GM12878 (cell line): ENCODE data around the gene HERC2. TPM values are rescaled to one million over a fixed set of nuclear protein-coding genes. Genes with fewer than 3 reads are reported as not detected.

ENCODE experiments used
- ATAC-seq: fragments of 200-7000 bp; cut with Tn5 transposase; 3 replicates; pipeline ENCODE4 v1.9.1; 2020; ENCODE audit warnings: mild to moderate bottlenecking, moderate library complexity
- BruUV-seq: library from RNA; stranded (reverse); fragments of 400-500 nt; replicated peaks from 2 replicates; lab custom pipeline; 2021; lab: Mats Ljungman, UMichigan
- CTCF ChIA-PET: fragments of 300-600 bp; sonication (Branson Sonifier 250); formaldehyde crosslinking; extraction: SDS; loops from one replicate; lab custom pipeline; 2021; ENCODE audit warnings: inconsistent platforms; lab: Yijun Ruan, JAX
- POLR2A ChIA-PET: fragments of 350-600 bp; formaldehyde crosslinking; extraction: SDS; loops from one replicate; lab custom pipeline; 2021; ENCODE audit warnings: inconsistent platforms; lab: Charles Lee
- RAD21 ChIA-PET: fragments of 300-600 bp; sonication (Branson Sonifier 250); formaldehyde crosslinking; loops from one replicate; lab custom pipeline; 2023; ENCODE audit warnings: antibody characterized with exemption; ENCODE audit not compliant: unreplicated experiment; lab: Charles Lee
- SMC1A ChIA-PET: fragments of 300-600 bp; sonication (Branson Sonifier 250); formaldehyde crosslinking; loops from one replicate; lab custom pipeline; 2023; ENCODE audit not compliant: unreplicated experiment, uncharacterized antibody; lab: Charles Lee
- DNase-seq: peaks from one replicate; pipeline ENCODE4 v3.0.0-alpha.2; 2011; ENCODE audit warnings: low read depth, low spot score
- FAIRE-seq: peaks from 3 replicates; lab custom pipeline; 2011; peaks lifted over from hg19 to GRCh38; lab: Jason Lieb, UNC
- H2AFZ ChIP-seq: 2 replicates; pipeline ENCODE4 v1.6.0; 2011; ENCODE audit warnings: low read depth, low read length, control low read depth; ENCODE audit not compliant: control insufficient read depth
- H3K27ac ChIP-seq: 2 replicates; pipeline ENCODE4 v1.5.1; 2011; ENCODE audit warnings: control low read depth; ENCODE audit not compliant: control insufficient read depth, insufficient read depth
- H3K27me3 ChIP-seq, 2 experiments: replicated peaks in 1 of 2; 2 replicates each; pipeline versions ENCODE4 v1.6.0 to v1.6.1; 2011; ENCODE audit warnings: low read length in 1 of 2; ENCODE audit not compliant: control insufficient read depth in 2 of 2, insufficient read depth in 2 of 2
- H3K36me3 ChIP-seq, 2 experiments: 2 replicates each; pipeline ENCODE4 v1.5.1; 2011; ENCODE audit warnings: low read length in 1 of 2; ENCODE audit not compliant: control insufficient read depth in 2 of 2, insufficient read depth in 2 of 2
- H3K4me1 ChIP-seq: 2 replicates; pipeline ENCODE4 v1.6.1; 2011; ENCODE audit warnings: mild to moderate bottlenecking, low read length, moderate library complexity, mixed read lengths; ENCODE audit not compliant: control insufficient read depth, insufficient read depth
- H3K4me2 ChIP-seq: 2 replicates; pipeline ENCODE4 v1.6.0; 2011; ENCODE audit warnings: control low read depth; ENCODE audit not compliant: control insufficient read depth, insufficient read depth
- H3K4me3 ChIP-seq: fragments of 200-600 bp; sonication (generic); 2 replicates; pipeline ENCODE4 v1.5.1; 2016
- H3K79me2 ChIP-seq: 2 replicates; pipeline ENCODE4 v1.6.0; 2011; ENCODE audit warnings: low read length; ENCODE audit not compliant: control insufficient read depth, insufficient read depth
- H3K9ac ChIP-seq: 2 replicates; pipeline ENCODE4 v1.8.0; 2011; ENCODE audit warnings: low read length, control low read depth, mixed read lengths; ENCODE audit not compliant: control insufficient read depth, insufficient read depth
- H3K9me3 ChIP-seq: replicated peaks from 3 replicates; pipeline ENCODE4 v1.5.1; 2011; ENCODE audit warnings: mild to moderate bottlenecking, low read length; ENCODE audit not compliant: control insufficient read depth, insufficient read depth
- H4K20me1 ChIP-seq: 2 replicates; pipeline ENCODE4 v1.6.0; 2011; ENCODE audit not compliant: control insufficient read depth, insufficient read depth
- BHLHE40 ChIP-seq, 2 experiments: fragments of 450-650 bp in 1 of 2; IDR thresholded peaks; 2 replicates each; pipeline ENCODE4 v1.6.1; 2011 to 2017; ENCODE audit warnings: low read depth in 2 of 2, borderline replicate concordance in 1 of 2, improper control_type of control experiment in 1 of 2, low read length in 1 of 2, mild to moderate bottlenecking in 1 of 2
- CREB1 ChIP-seq: IDR thresholded peaks from 2 replicates; pipeline ENCODE4 v1.6.1; 2012; ENCODE audit warnings: low read depth, mild to moderate bottlenecking, inconsistent platforms
- CUX1 ChIP-seq: IDR thresholded peaks from 2 replicates; pipeline ENCODE4 v1.6.1; 2012; ENCODE audit warnings: improper control_type of control experiment, low read depth, low read length; ENCODE audit not compliant: insufficient replicate concordance
- E2F8 ChIP-seq: fragments of 450-650 bp; IDR thresholded peaks from 2 replicates; pipeline ENCODE4 v1.6.1; 2018; ENCODE audit warnings: mild to moderate bottlenecking, low read depth, moderate library complexity; ENCODE audit not compliant: partially characterized antibody
- EED ChIP-seq: sonication (generic); IDR thresholded peaks from 2 replicates; pipeline ENCODE4 v1.6.1; 2016; ENCODE audit warnings: antibody characterized with exemption, low read depth
- HDAC2 ChIP-seq: fragments of 200-600 bp; sonication (generic); IDR thresholded peaks from 2 replicates; pipeline ENCODE4 v1.6.1; 2017
- MYC ChIP-seq: IDR thresholded peaks from 2 replicates; pipeline ENCODE4 v1.6.1; 2011; ENCODE audit warnings: mild to moderate bottlenecking, low read length, moderate library complexity, inconsistent platforms; ENCODE audit not compliant: insufficient read depth, insufficient replicate concordance, insufficient read length, severe bottlenecking
- NFIC ChIP-seq: IDR thresholded peaks from 2 replicates; pipeline ENCODE4 v1.6.1; 2012; ENCODE audit warnings: low read depth, mild to moderate bottlenecking, inconsistent platforms, low read length, moderate library complexity
- NFXL1 ChIP-seq: fragments of 450-650 bp; IDR thresholded peaks from 2 replicates; pipeline ENCODE4 v1.6.1; 2017; ENCODE audit warnings: antibody characterized with exemption, mild to moderate bottlenecking, borderline replicate concordance
- ZBTB33 ChIP-seq: fragments of 450-650 bp; IDR thresholded peaks from 2 replicates; pipeline ENCODE4 v1.6.1; 2017; ENCODE audit warnings: mild to moderate bottlenecking
- WGBS: methylation state at CpG from one replicate; pipeline ENCODE4 v1.1.6; 2016; ENCODE audit warnings: low lambda C conversion rate; ENCODE audit not compliant: insufficient replicate concordance, insufficient coverage; ENCODE audit errors: missing lambda C conversion rate; 5-methylcytosine and 5-hydroxymethylcytosine counted together
- in situ Hi-C: fragments of 300-500 bp; cut with MboI; formaldehyde crosslinking; loops from 9 replicates; pipeline ENCODE4 v1.14.3; 2018; ENCODE audit warnings: mixed read lengths
- intact Hi-C: fragments of 100-400 bp; cut with micrococcal nuclease; formaldehyde crosslinking; loops from one replicate; pipeline ENCODE4 v1.14.2; 2022; ENCODE audit not compliant: unreplicated experiment
- polyA plus RNA-seq, 11 experiments: library from polyadenylated mRNA; depleted of rRNA in 4 of 11; unstranded in 6 of 11; stranded (reverse) in 5 of 11; fragments of >200 nt; fragmentation: Nextera tagmentation in 4 of 11; fragmentation: Illumina TruSeq in 1 of 11; extraction: Ambion mirVana in 4 of 11; extraction: Trizol in 1 of 11; gene quantifications; 1 replicate in 1 of 11; 2 replicates in 10 of 11; pipeline versions ENCODE4 v1.2.1 to v1.2.3, GENCODE V29; 2011 to 2016; ENCODE audit warnings: inconsistent platforms in 2 of 11, missing spikeins in 2 of 11, low read depth in 1 of 11
- total RNA-seq, 4 experiments: library from RNA; depleted of rRNA in 3 of 4; stranded (reverse); fragments of >200 nt in 3 of 4; fragmentation: Illumina TruSeq in 1 of 4; extraction: Trizol in 1 of 4; gene quantifications; 2 replicates each; pipeline versions ENCODE4 v1.2.1 to v1.2.3, GENCODE V29; 2013 to 2021

Gene HERC2
- total and polyA plus RNA-seq, 10 of the 15 experiments (the other 5 are each of a cell fraction or from before 2014, with no cell fraction given): 6.1 to 39.0 (median 24.0) TPM

- no peaks in the 10 kb centered on the region for H3K4me1 ChIP-seq
- H3K4me3 ChIP-seq: no peak overlapping the region
- CTCF ChIA-PET: no interaction called here
- TF ChIP-seq E2F8 (no peak), CUX1 (no peak), HDAC2 (no peak), NFIC (no peak), NFXL1 (no peak), BHLHE40 (IDR thresholded peaks at IDR 0.05; ENCODE audit: borderline replicate concordance in 1 of 2, low read depth in 2 of 2, low read length in 1 of 2) (no peak), CREB1 (no peak), MYC (no peak), EED (no peak), ZBTB33 (no peak)
- no peaks in the 10 kb centered on the region for H4K20me1 ChIP-seq
- H3K9me3 ChIP-seq: no peaks in the 10 kb centered on the region
- H3K79me2 ChIP-seq: no peaks in the 10 kb centered on the region
- intact Hi-C loops (no loop called here), in situ Hi-C loops (loop anchor here (5.0 kb wide), 1 partner anchor 36 kb away; no protein-coding TSS in a partner anchor)
- peaks cover 9 to 24% of the 10 kb centered on the region in 2 experiments; a peak in 3 of 4 replicates for H3K36me3 ChIP-seq
- SMC1A ChIA-PET: interaction anchor here (0.6 kb wide), 1 partner anchor 134 kb away, joined by 3 read pairs; no protein-coding TSS in a partner anchor
- DNase-seq (no peak), ATAC-seq (no peak), FAIRE-seq (no peak)
- over 99% methylated on average over 11 of the region's 11 CpGs for WGBS
- RAD21 ChIA-PET: no interaction called here
- no peaks in the 10 kb centered on the region for H3K27me3 ChIP-seq
- H3K9ac ChIP-seq: no peak overlapping the region
- H3K4me2 ChIP-seq: no peak overlapping the region
- H2AFZ ChIP-seq: no peak overlapping the region
- no peak overlapping the region for H3K27ac ChIP-seq
- BruUV-seq: no TSS peak
- POLR2A ChIA-PET: no interaction called here
Measured at GRCh38 chr15:28118083-28118482, 203.9 kb downstream of the HERC2 start.
